GM12874 (cell line): ENCODE data around the gene COL9A1.

ENCODE experiments used
- CTCF ChIP-seq: IDR thresholded peaks from 2 replicates; pipeline ENCODE4 v1.5.1; 2011; ENCODE audit warnings: low read depth, mild to moderate bottlenecking, control low read depth, low read length, moderate library complexity; ENCODE audit not compliant: insufficient read depth

Gene COL9A1

GRCh38 chr6:70222439-70222749 lies 80.5 kb downstream of the COL9A1 start:
- TF ChIP-seq CTCF: no peak

- no peak for TF ChIP-seq CTCF
Observed at GRCh38 chr6:70221715-70222438, 81.0 kb downstream of the COL9A1 start.

- TF ChIP-seq CTCF: peak; percentile 40; the same call in 1 of the 2 replicates
Observed at GRCh38 chr6:70221025-70221714, 81.7 kb downstream of the COL9A1 start.

- no peak for TF ChIP-seq CTCF
Observed at GRCh38 chr6:70219943-70220613, 82.8 kb downstream of the COL9A1 start.

- TF ChIP-seq CTCF: no peak
Observed at GRCh38 chr6:70216767-70217166, 86.1 kb downstream of the COL9A1 start.

GRCh38 chr6:70215460-70216108 lies 87.3 kb downstream of the COL9A1 start:
- TF ChIP-seq CTCF: no peak

- 0 out of 2 replicates have a peak, but pooled peaks have one; percentile 12 for TF ChIP-seq CTCF
Observed at GRCh38 chr6:70210462-70210861, 92.4 kb downstream of the COL9A1 start.
